ENCODE results near the gene DPF3. TPM values are rescaled to one million over a fixed set of nuclear protein-coding genes. Genes with fewer than 3 reads are reported as not detected.

Gene DPF3
- total RNA-seq, 1 donor from 2014 or later, result 0.66 TPM

- Mint-ChIP-seq H3K4me1 (ENCODE audit: low read depth) (peaks cover 3% of the 10 kb centered on the region), H3K9me3 (peaks cover 12% of the 10 kb centered on the region), H3K36me3 (ENCODE audit: low read depth) (no peaks in the 10 kb centered on the region), H3K27ac (no peak overlapping the region), H3K4me3 (ENCODE audit: low read depth) (no peak overlapping the region), H3K27me3 (ENCODE audit: low read depth) (peaks cover 6% of the 10 kb centered on the region)
- intact Hi-C loops (cut with micrococcal nuclease), result no loop called here
- no peak for DNase-seq (ENCODE audit: low spot score)
Measured at GRCh38 chr14:72777636-72778035, 116.3 kb downstream of the DPF3 start.

GRCh38 chr14:72776701-72777261, 117.1 kb downstream of the DPF3 start:
- H3K4me3 Mint-ChIP-seq (ENCODE audit: low read depth), result no peak overlapping the region
- no peaks in the 10 kb centered on the region for H3K36me3 Mint-ChIP-seq (ENCODE audit: low read depth)
- no peak overlapping the region for H3K27ac Mint-ChIP-seq
- peaks cover 3% of the 10 kb centered on the region for H3K4me1 Mint-ChIP-seq (ENCODE audit: low read depth)
- intact Hi-C loops (cut with micrococcal nuclease), result no loop called here
- peaks cover 12% of the 10 kb centered on the region for H3K9me3 Mint-ChIP-seq
- peaks cover 7% of the 10 kb centered on the region for H3K27me3 Mint-ChIP-seq (ENCODE audit: low read depth)
- DNase-seq (ENCODE audit: low spot score), result no peak

GRCh38 chr14:72775923-72776554, 117.9 kb downstream of the DPF3 start:
- Mint-ChIP-seq H3K4me1 (ENCODE audit: low read depth) (peaks cover 3% of the 10 kb centered on the region), H3K27me3 (ENCODE audit: low read depth) (peaks cover 7% of the 10 kb centered on the region), H3K27ac (no peak overlapping the region), H3K4me3 (ENCODE audit: low read depth) (no peak overlapping the region), H3K36me3 (ENCODE audit: low read depth) (no peaks in the 10 kb centered on the region), H3K9me3 (peaks cover 12% of the 10 kb centered on the region)
- intact Hi-C loops (cut with micrococcal nuclease), result no loop called here
- no peak for DNase-seq (ENCODE audit: low spot score)

- H3K27ac Mint-ChIP-seq, result no peak overlapping the region
- H3K36me3 Mint-ChIP-seq (ENCODE audit: low read depth), result no peaks in the 10 kb centered on the region
- no peak overlapping the region for H3K4me3 Mint-ChIP-seq (ENCODE audit: low read depth)
- intact Hi-C loops (cut with micrococcal nuclease), result no loop called here
- DNase-seq (ENCODE audit: low spot score), result no peak
- peaks cover 12% of the 10 kb centered on the region for H3K9me3 Mint-ChIP-seq
- peaks cover 3% of the 10 kb centered on the region for H3K4me1 Mint-ChIP-seq (ENCODE audit: low read depth)
- H3K27me3 Mint-ChIP-seq (ENCODE audit: low read depth), result peaks cover 7% of the 10 kb centered on the region
Measured at GRCh38 chr14:72774894-72775620, 118.8 kb downstream of the DPF3 start.

GRCh38 chr14:72774141-72774540, 119.8 kb downstream of the DPF3 start:
- Mint-ChIP-seq H3K4me1 (ENCODE audit: low read depth) (peaks cover 3% of the 10 kb centered on the region), H3K27me3 (ENCODE audit: low read depth) (peaks cover 7% of the 10 kb centered on the region), H3K9me3 (peaks cover 12% of the 10 kb centered on the region), H3K4me3 (ENCODE audit: low read depth) (no peak overlapping the region), H3K36me3 (ENCODE audit: low read depth) (no peaks in the 10 kb centered on the region), H3K27ac (no peak overlapping the region)
- intact Hi-C loops (cut with micrococcal nuclease), result no loop called here
- no peak for DNase-seq (ENCODE audit: low spot score)

GRCh38 chr14:72771561-72771960, 122.3 kb downstream of the DPF3 start:
- H3K4me3 Mint-ChIP-seq (ENCODE audit: low read depth), result no peak overlapping the region

GRCh38 chr14:72766296-72766695, 127.6 kb downstream of the DPF3 start:
- Mint-ChIP-seq H3K27ac (no peak overlapping the region), H3K36me3 (ENCODE audit: low read depth) (peaks cover 3% of the 10 kb centered on the region), H3K27me3 (ENCODE audit: low read depth) (no peaks in the 10 kb centered on the region), H3K9me3 (peaks cover 20% of the 10 kb centered on the region), H3K4me3 (ENCODE audit: low read depth) (no peak overlapping the region), H3K4me1 (ENCODE audit: low read depth) (no peaks in the 10 kb centered on the region)
- DNase-seq (ENCODE audit: low spot score), result no peak
- intact Hi-C loops (cut with micrococcal nuclease), result no loop called here

More at GRCh38 chr14:72771561-72771960, 122.3 kb downstream of the DPF3 start:
- DNase-seq (ENCODE audit: low spot score), result no peak
- H3K9me3 Mint-ChIP-seq, result peaks cover 20% of the 10 kb centered on the region
- H3K27ac Mint-ChIP-seq, result no peak overlapping the region
- no peaks in the 10 kb centered on the region for H3K4me1 Mint-ChIP-seq (ENCODE audit: low read depth)
- H3K36me3 Mint-ChIP-seq (ENCODE audit: low read depth), result peaks cover 3% of the 10 kb centered on the region
- peaks cover 7% of the 10 kb centered on the region for H3K27me3 Mint-ChIP-seq (ENCODE audit: low read depth)
- intact Hi-C loops (cut with micrococcal nuclease), result no loop called here

- no peak overlapping the region for H3K4me3 Mint-ChIP-seq (ENCODE audit: low read depth)
- no peak for DNase-seq (ENCODE audit: low spot score)
- H3K4me1 Mint-ChIP-seq (ENCODE audit: low read depth), result no peaks in the 10 kb centered on the region
- H3K27ac Mint-ChIP-seq, result no peak overlapping the region
- H3K27me3 Mint-ChIP-seq (ENCODE audit: low read depth), result no peaks in the 10 kb centered on the region
- H3K9me3 Mint-ChIP-seq, result peaks cover 37% of the 10 kb centered on the region
- intact Hi-C loops (cut with micrococcal nuclease), result no loop called here
- peaks cover 12% of the 10 kb centered on the region for H3K36me3 Mint-ChIP-seq (ENCODE audit: low read depth)
Measured at GRCh38 chr14:72763892-72764291, 130.0 kb downstream of the DPF3 start.

- Mint-ChIP-seq H3K4me1 (ENCODE audit: low read depth) (no peaks in the 10 kb centered on the region), H3K36me3 (ENCODE audit: low read depth) (peaks cover 11% of the 10 kb centered on the region), H3K9me3 (peaks cover 30% of the 10 kb centered on the region), H3K27ac (no peak overlapping the region), H3K4me3 (ENCODE audit: low read depth) (no peak overlapping the region), H3K27me3 (ENCODE audit: low read depth) (no peaks in the 10 kb centered on the region)
- intact Hi-C loops (cut with micrococcal nuclease), result no loop called here
- DNase-seq (ENCODE audit: low spot score), result no peak
Measured at GRCh38 chr14:72759670-72760069, 134.2 kb downstream of the DPF3 start.

GRCh38 chr14:72758993-72759392, 134.9 kb downstream of the DPF3 start:
- no peaks in the 10 kb centered on the region for H3K4me1 Mint-ChIP-seq (ENCODE audit: low read depth)
- peaks cover 11% of the 10 kb centered on the region for H3K36me3 Mint-ChIP-seq (ENCODE audit: low read depth)
- intact Hi-C loops (cut with micrococcal nuclease), result no loop called here
- no peak for DNase-seq (ENCODE audit: low spot score)
- no peaks in the 10 kb centered on the region for H3K27me3 Mint-ChIP-seq (ENCODE audit: low read depth)
- H3K4me3 Mint-ChIP-seq (ENCODE audit: low read depth), result no peak overlapping the region
- no peak overlapping the region for H3K27ac Mint-ChIP-seq
- H3K9me3 Mint-ChIP-seq, result peaks cover 30% of the 10 kb centered on the region

- no peaks in the 10 kb centered on the region for H3K4me1 Mint-ChIP-seq (ENCODE audit: low read depth)
- no peak overlapping the region for H3K27ac Mint-ChIP-seq
Measured at GRCh38 chr14:72758420-72758819, 135.5 kb downstream of the DPF3 start.

GRCh38 chr14:72756967-72757366, 136.9 kb downstream of the DPF3 start:
- Mint-ChIP-seq H3K36me3 (ENCODE audit: low read depth) (peaks cover 11% of the 10 kb centered on the region), H3K4me3 (ENCODE audit: low read depth) (no peak overlapping the region), H3K9me3 (peaks cover 30% of the 10 kb centered on the region), H3K4me1 (ENCODE audit: low read depth) (no peaks in the 10 kb centered on the region), H3K27ac (no peak overlapping the region), H3K27me3 (ENCODE audit: low read depth) (no peaks in the 10 kb centered on the region)
- intact Hi-C loops (cut with micrococcal nuclease), result no loop called here
- DNase-seq (ENCODE audit: low spot score), result no peak

More at GRCh38 chr14:72758420-72758819, 135.5 kb downstream of the DPF3 start:
- no peak for DNase-seq (ENCODE audit: low spot score)
- no peaks in the 10 kb centered on the region for H3K27me3 Mint-ChIP-seq (ENCODE audit: low read depth)
- intact Hi-C loops (cut with micrococcal nuclease), result no loop called here
- no peak overlapping the region for H3K4me3 Mint-ChIP-seq (ENCODE audit: low read depth)
- peaks cover 11% of the 10 kb centered on the region for H3K36me3 Mint-ChIP-seq (ENCODE audit: low read depth)
- H3K9me3 Mint-ChIP-seq, result peaks cover 30% of the 10 kb centered on the region

GRCh38 chr14:72755766-72756165, 138.1 kb downstream of the DPF3 start:
- no peak for DNase-seq (ENCODE audit: low spot score)
- peaks cover 11% of the 10 kb centered on the region for H3K36me3 Mint-ChIP-seq (ENCODE audit: low read depth)
- intact Hi-C loops (cut with micrococcal nuclease), result no loop called here
- H3K27ac Mint-ChIP-seq, result no peak overlapping the region
- H3K4me1 Mint-ChIP-seq (ENCODE audit: low read depth), result no peaks in the 10 kb centered on the region
- H3K27me3 Mint-ChIP-seq (ENCODE audit: low read depth), result peaks cover 3% of the 10 kb centered on the region
- H3K4me3 Mint-ChIP-seq (ENCODE audit: low read depth), result no peak overlapping the region
- peaks cover 30% of the 10 kb centered on the region for H3K9me3 Mint-ChIP-seq

Measured in activated T-helper 2 cell treated with anti-CD3 and anti-CD28 coated beads, Interferon-gamma antibody, Interleukin-2, Interleukin-4, amounts not matched to agents 10 μg/mL and 5 μg/mL and 100 μg/mL, durations not matched to agents 14 hours and 24 hours and 36 hours (primary cell).